GM12875 (cell line): ENCODE data around the gene CHRM2.

Experiments
- H3K4me3 ChIP-seq: one replicate; pipeline ENCODE4 v1.5.1; 2011; ENCODE audit warnings: low read depth, low read length, control low read depth
- TF ChIP-seq, protein P1 (sequence below): IDR thresholded peaks from 2 replicates; pipeline ENCODE4 v1.5.1; 2011; ENCODE audit warnings: low read depth, mild to moderate bottlenecking, control low read depth, inconsistent platforms, low read length, moderate library complexity, borderline replicate concordance; ENCODE audit not compliant: insufficient read depth

Gene CHRM2

DNA sequence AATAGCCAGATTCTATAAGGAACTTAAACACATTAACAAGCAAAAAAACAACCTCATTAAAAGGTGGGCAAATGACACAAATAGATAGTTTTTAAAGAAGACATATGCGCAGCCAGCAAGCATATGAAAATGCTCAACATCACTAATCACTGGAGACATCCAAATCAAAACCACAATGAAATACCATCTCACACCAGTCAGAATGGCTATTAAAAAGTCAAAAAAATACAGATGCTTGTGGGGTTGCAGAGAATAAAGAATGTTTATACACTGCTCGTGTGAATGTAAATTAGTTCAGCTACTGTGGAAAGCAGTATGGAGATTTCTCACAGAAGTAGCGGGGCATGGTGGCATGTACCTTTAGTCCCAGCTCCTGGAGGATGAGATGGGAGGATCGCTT lies 164.0 kb downstream of the CHRM2 start:
- TF ChIP-seq, protein P1, sequence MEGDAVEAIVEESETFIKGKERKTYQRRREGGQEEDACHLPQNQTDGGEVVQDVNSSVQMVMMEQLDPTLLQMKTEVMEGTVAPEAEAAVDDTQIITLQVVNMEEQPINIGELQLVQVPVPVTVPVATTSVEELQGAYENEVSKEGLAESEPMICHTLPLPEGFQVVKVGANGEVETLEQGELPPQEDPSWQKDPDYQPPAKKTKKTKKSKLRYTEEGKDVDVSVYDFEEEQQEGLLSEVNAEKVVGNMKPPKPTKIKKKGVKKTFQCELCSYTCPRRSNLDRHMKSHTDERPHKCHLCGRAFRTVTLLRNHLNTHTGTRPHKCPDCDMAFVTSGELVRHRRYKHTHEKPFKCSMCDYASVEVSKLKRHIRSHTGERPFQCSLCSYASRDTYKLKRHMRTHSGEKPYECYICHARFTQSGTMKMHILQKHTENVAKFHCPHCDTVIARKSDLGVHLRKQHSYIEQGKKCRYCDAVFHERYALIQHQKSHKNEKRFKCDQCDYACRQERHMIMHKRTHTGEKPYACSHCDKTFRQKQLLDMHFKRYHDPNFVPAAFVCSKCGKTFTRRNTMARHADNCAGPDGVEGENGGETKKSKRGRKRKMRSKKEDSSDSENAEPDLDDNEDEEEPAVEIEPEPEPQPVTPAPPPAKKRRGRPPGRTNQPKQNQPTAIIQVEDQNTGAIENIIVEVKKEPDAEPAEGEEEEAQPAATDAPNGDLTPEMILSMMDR, result no peak
- H3K4me3 ChIP-seq, result no peak overlapping the region

DNA sequence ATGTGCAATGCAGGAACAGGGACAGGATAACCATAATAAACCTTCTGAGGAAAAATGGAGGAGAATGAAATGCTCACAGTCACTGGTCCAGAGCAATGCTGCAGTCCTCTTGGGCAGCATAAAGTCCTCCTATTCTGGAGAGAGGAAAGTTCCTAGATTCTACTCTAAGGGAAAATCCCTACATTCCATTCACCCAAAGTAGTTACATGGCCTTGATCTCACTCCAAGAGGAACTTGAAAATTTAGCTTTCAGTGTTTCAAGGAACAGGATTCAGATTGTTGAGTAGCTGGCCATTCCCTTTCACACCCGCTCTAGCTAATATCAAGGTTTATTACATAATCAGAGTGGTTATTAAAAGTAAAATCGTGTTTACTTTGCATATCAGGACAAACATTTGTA lies 168.3 kb downstream of the CHRM2 start:
- no peak overlapping the region for H3K4me3 ChIP-seq

DNA sequence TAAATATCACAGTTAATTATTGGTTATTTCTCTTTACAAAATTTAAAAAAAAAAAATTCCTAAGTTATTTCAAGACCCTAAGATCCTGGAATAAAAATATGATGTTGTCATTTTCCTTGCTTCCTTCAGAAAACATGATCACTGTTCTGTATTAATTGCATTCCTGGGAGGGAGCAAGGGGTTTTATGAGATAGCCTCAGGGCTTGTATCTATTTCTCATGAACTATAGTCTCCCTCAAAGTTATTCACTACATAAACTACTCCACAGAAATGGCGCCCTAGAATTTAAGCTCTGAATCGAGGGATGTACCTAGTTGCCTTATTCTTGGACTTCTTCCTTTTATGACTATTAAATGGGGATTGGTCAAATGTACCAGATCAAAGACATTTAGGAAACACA lies 170.3 kb downstream of the CHRM2 start:
- no peak overlapping the region for H3K4me3 ChIP-seq
- TF ChIP-seq, protein P1, result no peak

More for the DNA sequence above, 168.3 kb downstream of the CHRM2 start:
- TF ChIP-seq, protein P1, result no peak

DNA sequence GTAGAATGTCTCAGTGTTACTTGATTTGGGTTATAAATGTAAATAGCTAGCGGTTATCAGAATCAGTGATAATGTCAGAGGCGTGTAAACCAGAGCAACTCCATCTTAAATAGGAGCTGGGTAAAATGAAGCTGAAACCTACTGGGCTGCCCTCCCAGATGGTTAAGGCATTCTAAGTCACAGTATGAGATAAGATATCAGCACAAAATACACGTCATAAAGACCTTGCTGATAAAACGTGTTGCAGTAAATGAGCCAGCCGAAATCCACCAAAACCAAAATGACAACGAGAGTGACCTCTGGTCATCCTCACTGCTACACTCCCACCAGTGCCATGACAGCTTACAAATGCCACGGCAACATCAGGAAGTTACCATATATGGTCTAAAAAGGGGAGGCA lies 172.3 kb downstream of the CHRM2 start:
- TF ChIP-seq, protein P1, result no peak
- no peak overlapping the region for H3K4me3 ChIP-seq

DNA sequence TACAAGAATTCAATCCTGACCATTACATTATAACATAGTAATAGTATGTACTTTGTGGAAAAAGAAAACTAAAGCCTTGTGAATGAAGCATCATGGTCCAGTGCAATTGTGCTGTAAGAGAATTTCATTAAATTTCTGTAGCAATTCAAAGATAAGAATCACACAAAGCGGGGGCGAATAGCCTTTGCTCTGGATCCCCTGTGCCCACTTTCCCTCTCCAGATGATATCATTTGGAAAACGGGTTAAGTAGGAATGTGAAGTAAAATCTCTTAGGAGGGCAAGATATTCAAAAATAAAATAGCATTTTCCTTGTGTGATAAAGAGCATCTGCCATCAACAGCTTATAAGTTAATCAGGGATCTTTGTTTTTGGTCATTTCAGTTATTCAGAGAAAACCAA lies 177.1 kb downstream of the CHRM2 start:
- TF ChIP-seq, protein P1, result no peak
- no peak overlapping the region for H3K4me3 ChIP-seq

DNA sequence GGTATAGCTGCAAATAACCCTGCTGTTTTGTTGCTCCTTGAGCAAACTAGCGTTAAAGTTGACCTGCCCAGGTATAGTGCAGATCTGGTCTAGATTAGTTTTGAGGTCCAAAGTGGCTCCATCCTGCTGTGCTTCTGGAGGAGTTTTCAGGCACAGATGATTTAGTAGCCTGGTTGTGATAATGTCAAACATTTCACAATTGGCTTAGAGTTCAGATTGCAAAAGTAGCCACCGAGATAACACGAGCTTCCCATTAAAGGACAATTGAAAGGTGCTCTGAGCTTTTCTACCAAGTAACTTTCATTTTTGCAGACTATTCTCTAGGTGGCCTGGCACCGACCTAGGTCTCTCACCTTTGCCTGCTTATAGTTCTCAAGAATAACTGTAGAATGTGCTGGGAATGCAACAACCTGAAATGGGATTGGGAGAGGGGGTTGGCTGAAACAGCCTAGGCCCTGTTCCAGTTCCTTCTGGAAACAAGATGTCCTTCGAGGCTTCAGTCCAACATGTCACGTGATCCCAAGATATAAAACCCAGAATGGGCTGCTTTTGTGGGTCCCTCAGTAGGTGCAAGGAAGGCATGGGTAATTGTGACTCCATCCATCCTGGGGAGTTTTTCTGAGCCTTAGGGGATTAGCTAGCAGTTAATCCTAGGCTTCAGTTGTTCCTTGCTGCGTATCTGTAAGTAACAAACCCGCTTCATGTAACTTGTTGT lies 201.0 kb downstream of the CHRM2 start:
- H3K4me3 ChIP-seq, result no peak overlapping the region
- TF ChIP-seq, protein P1, result no peak
